ENCODE data around the gene B3GNT7.

Gene B3GNT7

DNA sequence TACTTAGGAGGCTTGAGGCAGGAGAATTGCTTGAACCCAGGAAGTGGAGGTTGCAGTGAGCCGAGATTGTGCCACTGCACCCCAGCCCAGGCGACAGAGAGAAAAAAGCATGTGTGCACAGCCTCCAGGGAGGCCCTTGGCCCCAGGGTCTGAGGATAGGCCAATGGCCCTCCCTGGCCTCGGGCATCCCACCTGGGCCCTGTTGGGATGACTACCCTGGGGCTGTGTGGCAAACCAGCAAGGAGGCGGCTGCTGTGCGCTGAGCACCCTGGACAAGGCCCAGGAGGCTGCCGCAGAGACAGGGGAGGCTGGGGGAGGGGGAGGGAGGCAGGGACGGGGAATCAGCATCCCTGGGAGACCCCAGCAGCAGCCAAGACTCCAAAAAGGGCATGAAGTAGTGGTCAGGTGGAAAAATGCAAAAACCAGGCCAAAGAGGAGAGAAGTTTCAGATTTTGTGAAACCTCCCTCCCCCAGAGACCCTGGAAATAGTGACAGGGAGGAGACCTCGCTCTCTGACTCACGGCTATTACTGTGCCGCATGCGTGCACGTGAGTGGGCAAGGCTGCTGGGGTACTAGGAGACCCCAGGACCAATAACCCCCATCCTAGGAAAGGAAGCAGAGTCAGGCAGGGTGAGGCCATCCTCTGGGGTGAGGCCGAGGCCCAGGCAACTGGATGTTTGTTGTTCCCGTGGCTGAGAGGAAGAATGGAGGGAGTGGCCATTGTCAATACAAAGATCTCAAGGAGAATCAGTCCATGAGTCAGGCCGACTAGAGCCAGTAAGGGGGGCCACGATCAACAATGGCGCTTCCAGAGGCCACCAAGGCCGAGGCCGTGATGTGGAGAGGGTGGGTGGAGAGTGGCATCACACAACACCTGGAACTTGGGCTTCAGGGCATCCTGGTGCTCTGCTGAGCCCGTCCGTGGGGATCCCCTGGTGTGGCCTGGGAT, 16.0 kb upstream of the B3GNT7 start:
- DNase-seq (ENCODE audit: insufficient read length) (no peak), FAIRE-seq (no peak)
- no peak for TF ChIP-seq POLR2AphosphoS5 (IDR thresholded peaks at IDR 0.05; ENCODE audit: low read depth, low read length)
- TF ChIP-seq TAF1 (IDR thresholded peaks at IDR 0.05; ENCODE audit: borderline replicate concordance, low read depth, low read length), result no peak
- TF ChIP-seq POLR2A (IDR thresholded peaks at IDR 0.05; ENCODE audit: low read depth, low read length), result no peak

DNA sequence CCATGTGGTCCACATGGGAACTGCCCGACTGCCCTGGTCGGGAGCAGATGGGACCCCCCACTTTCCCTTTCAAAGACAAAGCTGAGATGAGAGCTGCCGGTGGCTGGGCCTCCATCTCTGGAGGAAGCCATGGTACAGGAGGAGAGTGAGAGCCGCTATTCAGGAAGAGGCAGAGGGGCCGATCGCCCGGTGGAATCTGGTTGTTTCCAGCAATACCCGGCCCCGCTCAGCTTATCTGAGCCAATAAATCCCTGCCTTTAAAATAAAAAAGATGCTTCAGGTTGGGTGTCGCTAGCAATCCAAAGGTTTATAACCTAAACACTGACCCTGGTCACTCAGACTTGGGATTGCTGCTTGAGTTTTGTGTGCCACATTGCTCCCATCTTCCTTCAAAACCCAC, 15.2 kb upstream of the B3GNT7 start:
- TF ChIP-seq POLR2A (IDR thresholded peaks at IDR 0.05; ENCODE audit: low read depth, low read length) (no peak), TAF1 (IDR thresholded peaks at IDR 0.05; ENCODE audit: borderline replicate concordance, low read depth, low read length) (no peak), POLR2AphosphoS5 (IDR thresholded peaks at IDR 0.05; ENCODE audit: low read depth, low read length) (no peak)
- FAIRE-seq, result no peak
- DNase-seq (ENCODE audit: insufficient read length), result no peak

DNA sequence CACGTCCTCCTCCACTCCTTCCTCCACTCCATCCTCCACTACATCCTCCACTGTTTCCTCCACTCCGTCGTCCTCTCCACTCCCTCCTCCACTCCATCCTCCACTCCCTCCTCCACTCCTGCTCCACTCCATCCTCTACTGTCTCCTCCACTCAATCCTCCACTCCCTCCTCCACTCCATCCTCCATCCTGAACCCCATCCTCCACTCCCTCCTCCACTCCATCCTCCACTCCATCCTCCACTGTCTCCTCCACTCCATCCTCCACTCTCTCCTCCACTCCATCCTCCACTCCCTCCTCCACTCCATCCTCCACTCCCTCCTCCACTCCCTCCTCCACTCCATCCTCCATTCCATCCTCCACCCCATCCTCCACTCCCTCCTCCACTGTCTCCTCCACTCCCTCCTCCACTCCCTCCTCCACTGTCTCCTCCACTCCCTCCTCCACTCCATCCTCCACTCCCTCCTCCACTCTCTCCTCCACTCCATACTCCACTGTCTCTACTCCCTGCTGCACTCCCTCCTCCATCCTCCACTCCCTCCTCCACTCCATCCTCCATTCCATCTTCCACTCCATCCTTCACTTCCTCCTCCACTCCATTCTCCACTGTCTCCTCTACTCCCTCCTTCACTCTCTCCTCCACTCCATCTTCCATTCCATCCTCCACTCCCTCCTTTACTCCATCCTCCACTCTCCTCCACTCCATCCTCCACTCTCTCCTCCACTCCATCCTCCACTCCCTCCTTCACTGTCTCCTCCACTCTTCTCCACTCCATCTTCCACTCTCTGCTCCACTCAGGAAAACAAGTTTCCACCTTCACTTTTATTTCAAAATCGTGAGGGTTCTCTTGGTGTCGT, 14.3 kb upstream of the B3GNT7 start:
- FAIRE-seq, result no peak

GRCh38 chr2:231382116-231382515, 13.4 kb upstream of the B3GNT7 start:
- no peak for DNase-seq (ENCODE audit: insufficient read length)
- no peak for FAIRE-seq
- TF ChIP-seq POLR2A (IDR thresholded peaks at IDR 0.05; ENCODE audit: low read depth, low read length), result no peak

More for the DNA sequence above, 14.3 kb upstream of the B3GNT7 start:
- no peak for TF ChIP-seq POLR2A (IDR thresholded peaks at IDR 0.05; ENCODE audit: low read depth, low read length)
- no peak for DNase-seq (ENCODE audit: insufficient read length)

DNA sequence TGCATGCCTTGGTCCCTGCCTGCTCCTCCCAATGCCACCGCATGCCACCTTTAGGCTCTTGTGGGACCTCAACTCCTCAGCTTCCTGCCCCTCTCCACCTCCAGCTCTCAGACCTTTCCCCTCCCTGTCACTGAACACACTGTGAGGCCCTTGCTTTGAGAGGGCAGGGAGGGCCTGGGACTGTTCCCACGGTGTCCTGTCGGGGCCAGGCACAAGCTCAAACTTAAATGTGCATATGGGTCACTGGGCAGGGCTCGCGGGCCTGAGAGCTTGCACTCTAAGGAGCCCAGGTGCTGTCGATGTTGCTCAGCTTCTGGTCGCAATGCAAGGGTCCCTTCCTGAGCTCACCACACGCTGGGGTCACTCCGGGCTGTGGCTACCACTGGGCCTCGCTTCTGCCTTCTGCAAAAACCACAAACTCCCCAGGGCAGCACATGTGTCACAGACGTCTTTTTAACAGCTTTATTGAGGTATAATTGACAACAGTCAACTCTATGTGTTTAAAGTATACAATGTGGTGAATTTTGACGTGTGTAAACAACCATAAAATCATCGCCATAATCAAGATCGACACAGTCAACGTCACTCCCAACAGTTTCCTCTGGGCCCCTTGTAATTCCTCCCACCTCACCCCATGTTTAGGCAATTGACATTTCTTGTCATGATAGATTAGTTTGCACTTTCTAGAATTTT, 11.9 kb upstream of the B3GNT7 start:
- FAIRE-seq, result no peak
- no peak for TF ChIP-seq POLR2AphosphoS5 (IDR thresholded peaks at IDR 0.05; ENCODE audit: low read depth, low read length)
- TF ChIP-seq TAF1 (IDR thresholded peaks at IDR 0.05; ENCODE audit: borderline replicate concordance, low read depth, low read length), result no peak
- no peak for TF ChIP-seq POLR2A (IDR thresholded peaks at IDR 0.05; ENCODE audit: low read depth, low read length)
- no peak for DNase-seq (ENCODE audit: insufficient read length)

DNA sequence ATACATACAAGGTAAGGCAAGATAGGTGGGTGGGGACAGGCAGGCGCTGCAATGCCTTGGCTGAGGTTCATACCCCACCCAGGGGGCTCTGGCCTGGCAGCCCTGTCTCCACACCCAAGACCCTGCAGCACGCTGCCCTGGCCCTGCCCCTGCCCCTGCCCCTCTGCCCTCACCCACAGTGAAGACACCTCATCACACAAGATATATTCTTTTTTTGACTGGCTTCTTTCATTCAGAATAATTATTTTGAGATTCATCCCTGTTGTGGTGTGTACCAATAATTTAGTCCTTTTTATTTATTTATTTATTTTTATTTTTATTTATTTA, 11.4 kb upstream of the B3GNT7 start:
- DNase-seq (ENCODE audit: insufficient read length) (no peak), FAIRE-seq (no peak)
- TF ChIP-seq POLR2A (IDR thresholded peaks at IDR 0.05; ENCODE audit: low read depth, low read length), result no peak
- no peak for TF ChIP-seq TAF1 (IDR thresholded peaks at IDR 0.05; ENCODE audit: borderline replicate concordance, low read depth, low read length)
- no peak for TF ChIP-seq POLR2AphosphoS5 (IDR thresholded peaks at IDR 0.05; ENCODE audit: low read depth, low read length)

GRCh38 chr2:231384970-231385369, 10.5 kb upstream of the B3GNT7 start:
- no peak for FAIRE-seq
- DNase-seq (ENCODE audit: insufficient read length), result no peak
- no peak for TF ChIP-seq POLR2A (IDR thresholded peaks at IDR 0.05; ENCODE audit: low read depth, low read length)
- no peak for TF ChIP-seq TAF1 (IDR thresholded peaks at IDR 0.05; ENCODE audit: borderline replicate concordance, low read depth, low read length)
- no peak for TF ChIP-seq POLR2AphosphoS5 (IDR thresholded peaks at IDR 0.05; ENCODE audit: low read depth, low read length)

DNA sequence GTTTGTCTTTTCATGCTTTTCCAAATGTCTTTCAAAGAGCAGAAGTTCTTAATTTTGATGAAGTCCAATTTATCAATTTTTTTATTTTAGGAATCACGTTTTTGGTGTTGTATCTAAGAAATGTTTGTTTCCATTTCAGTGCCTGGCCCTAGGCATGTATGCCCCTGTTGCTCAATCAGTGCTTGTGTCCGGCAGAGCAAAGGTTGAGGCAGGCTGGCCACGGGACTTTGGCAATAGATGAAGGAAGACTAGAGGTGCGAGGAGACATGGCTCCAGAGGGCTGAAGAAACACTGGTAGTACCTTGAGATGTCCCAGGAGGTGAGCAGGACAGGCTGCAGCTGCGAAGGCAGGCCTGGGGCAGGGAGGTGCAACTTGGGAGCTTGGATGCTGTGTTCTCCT, 10.1 kb upstream of the B3GNT7 start:
- no peak for FAIRE-seq
- no peak for DNase-seq (ENCODE audit: insufficient read length)
- TF ChIP-seq TAF1 (IDR thresholded peaks at IDR 0.05; ENCODE audit: borderline replicate concordance, low read depth, low read length), result no peak
- no peak for TF ChIP-seq POLR2AphosphoS5 (IDR thresholded peaks at IDR 0.05; ENCODE audit: low read depth, low read length)
- no peak for TF ChIP-seq POLR2A (IDR thresholded peaks at IDR 0.05; ENCODE audit: low read depth, low read length)

GRCh38 chr2:231386446-231386845, 9.1 kb upstream of the B3GNT7 start:
- DNase-seq (ENCODE audit: insufficient read length), result no peak
- TF ChIP-seq TAF1 (IDR thresholded peaks at IDR 0.05; ENCODE audit: borderline replicate concordance, low read depth, low read length) (no peak), POLR2AphosphoS5 (IDR thresholded peaks at IDR 0.05; ENCODE audit: low read depth, low read length) (no peak), POLR2A (IDR thresholded peaks at IDR 0.05; ENCODE audit: low read depth, low read length) (no peak)
- no peak for FAIRE-seq

DNA sequence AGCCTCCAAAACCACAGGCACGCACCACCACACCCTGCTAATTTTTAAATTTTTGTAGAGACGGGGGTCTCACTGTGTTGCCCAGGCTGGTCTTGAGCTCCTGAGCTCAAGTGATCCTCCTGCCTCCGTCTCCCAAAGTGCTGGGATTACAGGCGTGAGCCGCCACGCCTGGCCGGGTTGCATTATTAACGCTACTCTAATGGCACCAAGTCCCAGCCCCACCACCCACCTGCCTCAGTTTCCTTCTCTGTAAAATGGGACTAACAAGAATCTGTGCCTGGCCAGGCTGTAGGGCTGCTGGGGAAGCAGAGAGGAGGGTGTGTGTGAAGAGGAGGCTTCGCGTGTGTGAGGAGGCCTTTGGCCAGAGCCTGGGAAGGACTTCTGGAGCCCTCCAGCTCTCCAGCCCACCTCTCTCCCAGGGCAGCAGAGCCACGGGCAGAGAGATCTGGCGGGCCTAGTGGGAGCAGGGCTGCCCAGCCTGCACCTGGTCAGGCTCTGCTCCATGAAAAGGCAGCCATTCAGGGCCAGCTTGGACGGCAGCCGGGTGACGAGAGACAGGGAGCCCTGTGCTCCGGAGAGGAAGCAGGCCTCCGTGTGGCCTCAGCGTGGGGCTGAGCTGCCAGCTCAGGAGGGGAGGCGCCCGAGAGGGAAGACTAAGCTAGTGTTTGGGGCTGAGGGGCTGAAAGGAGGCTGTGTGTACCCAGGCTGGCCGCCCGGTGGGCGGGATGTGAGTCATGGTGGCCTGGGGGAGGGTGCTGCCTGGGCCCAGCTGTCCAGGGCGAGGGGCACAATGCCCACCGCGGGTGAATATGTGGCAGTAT, 7.4 kb upstream of the B3GNT7 start:
- FAIRE-seq (no peak), DNase-seq (ENCODE audit: insufficient read length) (no peak)
- no peak for TF ChIP-seq POLR2A (IDR thresholded peaks at IDR 0.05; ENCODE audit: low read depth, low read length)
- no peak for TF ChIP-seq POLR2AphosphoS5 (IDR thresholded peaks at IDR 0.05; ENCODE audit: low read depth, low read length)
- TF ChIP-seq TAF1 (IDR thresholded peaks at IDR 0.05; ENCODE audit: borderline replicate concordance, low read depth, low read length), result no peak
